AG04450 (cell line): Measurements from ENCODE around the gene ORAI1. TPM values are rescaled to one million over a fixed set of nuclear protein-coding genes. Genes with fewer than 3 reads are reported as not detected.

ENCODE experiments used
- CTCF ChIA-PET: fragments of 300-600, 350-600 bp; formaldehyde crosslinking; extraction: SDS; loops from one replicate; lab custom pipeline; 2022; ENCODE audit warnings: antibody characterized with exemption, inconsistent platforms; lab: Charles Lee
- POLR2A ChIA-PET: fragments of 350-600 bp; formaldehyde crosslinking; extraction: SDS; loops from one replicate; lab custom pipeline; 2021; ENCODE audit warnings: antibody characterized with exemption, inconsistent platforms; lab: Yijun Ruan, JAX
- DNase-seq: peaks from one replicate; pipeline ENCODE4 v3.0.0-alpha.2; 2011; ENCODE audit warnings: low read depth, low spot score
- H3K27ac ChIP-seq: one replicate; pipeline ENCODE4 v1.5.1; 2012; ENCODE audit warnings: low read depth, low read length, control low read depth
- H3K27me3 ChIP-seq: one replicate; pipeline ENCODE4 v1.6.0; 2012; ENCODE audit warnings: low read length; ENCODE audit not compliant: control insufficient read depth, insufficient read depth
- H3K4me3 ChIP-seq: 2 replicates; pipeline ENCODE4 v1.5.1; 2011; ENCODE audit warnings: mild to moderate bottlenecking, low read depth, low read length, control low read depth
- H3K9me3 ChIP-seq: 2 replicates; pipeline ENCODE4 v1.5.1; 2012; ENCODE audit warnings: low read length; ENCODE audit not compliant: control insufficient read depth, insufficient read depth
- CTCF ChIP-seq: IDR thresholded peaks from 2 replicates; pipeline ENCODE4 v1.5.1; 2011; ENCODE audit warnings: low read depth, low read length, control low read depth, inconsistent platforms
- polyA plus RNA-seq: library from polyadenylated mRNA; depleted of rRNA; stranded (reverse); fragments of >200 nt; gene quantifications from 2 replicates; pipeline ENCODE4 v1.2.3, GENCODE V29; 2011

The ORAI1 gene
- polyA plus RNA-seq, 1 experiment: 13.6 TPM

GRCh38 chr12:121648458-121649028 is 22.2 kb downstream of the ORAI1 start:
- H3K27ac ChIP-seq: no peak overlapping the region
- TF ChIP-seq CTCF: no peak
- no peak for DNase-seq
- H3K27me3 ChIP-seq: no peaks in the 10 kb centered on the region
- no peaks in the 10 kb centered on the region; the same call in 1 of the 2 replicates for H3K9me3 ChIP-seq
- CTCF ChIA-PET: interaction anchor here (1.1 kb wide), 1 partner anchor 20 kb away, joined by 4 read pairs; no protein-coding TSS in a partner anchor
- POLR2A ChIA-PET: no interaction called here
- no peak overlapping the region for H3K4me3 ChIP-seq

GRCh38 chr12:121649322-121649721 is 23.0 kb downstream of the ORAI1 start:
- Histone ChIP-seq H3K27ac (no peak overlapping the region), H3K27me3 (no peaks in the 10 kb centered on the region), H3K9me3 (no peaks in the 10 kb centered on the region; the same call in 1 of the 2 replicates), H3K4me3 (no peak overlapping the region)
- DNase-seq: no peak
- no peak for TF ChIP-seq CTCF
- POLR2A ChIA-PET: no interaction called here
- CTCF ChIA-PET: interaction anchor here (1.1 kb wide), 1 partner anchor 19 kb away, joined by 4 read pairs; no protein-coding TSS in a partner anchor

GRCh38 chr12:121649819-121650353 is 23.6 kb downstream of the ORAI1 start:
- Histone ChIP-seq H3K27ac (no peak overlapping the region), H3K4me3 (no peak overlapping the region), H3K27me3 (no peaks in the 10 kb centered on the region), H3K9me3 (no peaks in the 10 kb centered on the region; the same call in 1 of the 2 replicates)
- no peak for TF ChIP-seq CTCF
- DNase-seq: no peak
- ChIA-PET POLR2A (no interaction called here), CTCF (interaction anchor here (0.6 kb wide), 1 partner anchor 1247 kb away, joined by 6 read pairs; no protein-coding TSS in a partner anchor)

- H3K4me3 ChIP-seq: no peak overlapping the region
- TF ChIP-seq CTCF: no peak
- ChIA-PET POLR2A (no interaction called here), CTCF (interaction anchor here (0.9 kb wide), 1 partner anchor 17 kb away, joined by 4 read pairs; no protein-coding TSS in a partner anchor)
- H3K27ac ChIP-seq: no peak overlapping the region
- DNase-seq: no peak
- H3K27me3 ChIP-seq: no peaks in the 10 kb centered on the region
- no peaks in the 10 kb centered on the region; the same call in 1 of the 2 replicates for H3K9me3 ChIP-seq
Observed at GRCh38 chr12:121651320-121651719, 25.0 kb downstream of the ORAI1 start.
